HL-60 (cell line): ENCODE data around the gene HIVEP1.

Experiments used
- GABPA ChIP-seq: IDR thresholded peaks from 2 replicates; pipeline ENCODE4 v1.6.1; 2012; ENCODE audit warnings: low read depth
- POLR2AphosphoS5 ChIP-seq: IDR thresholded peaks from 2 replicates; pipeline ENCODE4 v1.6.1; 2012; ENCODE audit warnings: low read depth
- TF ChIP-seq, protein P1 (sequence below): IDR thresholded peaks from one replicate; pipeline ENCODE4 v1.5.1; 2011; ENCODE audit warnings: low read length, control low read depth, inconsistent platforms; ENCODE audit not compliant: insufficient read depth

DNA sequence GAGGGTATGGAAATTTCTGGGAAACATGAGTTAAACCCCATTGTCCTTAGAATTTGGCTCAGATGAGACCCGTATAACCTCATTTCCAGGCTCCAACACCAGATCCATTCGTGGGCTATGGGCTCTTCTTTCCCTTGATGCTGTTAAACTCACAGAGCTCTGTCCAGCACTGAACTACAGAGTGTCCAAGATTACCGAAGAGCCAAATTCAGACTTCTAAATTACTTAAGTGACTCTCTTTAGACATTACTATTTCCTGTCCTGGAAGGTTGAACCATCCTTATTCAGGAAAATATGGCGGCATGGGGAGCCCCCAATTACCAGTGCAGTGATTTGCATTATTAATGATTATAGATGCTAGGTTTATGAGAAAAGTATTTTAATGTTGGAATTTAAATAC lies 153.2 kb downstream of the HIVEP1 start:
- TF ChIP-seq, protein P1, sequence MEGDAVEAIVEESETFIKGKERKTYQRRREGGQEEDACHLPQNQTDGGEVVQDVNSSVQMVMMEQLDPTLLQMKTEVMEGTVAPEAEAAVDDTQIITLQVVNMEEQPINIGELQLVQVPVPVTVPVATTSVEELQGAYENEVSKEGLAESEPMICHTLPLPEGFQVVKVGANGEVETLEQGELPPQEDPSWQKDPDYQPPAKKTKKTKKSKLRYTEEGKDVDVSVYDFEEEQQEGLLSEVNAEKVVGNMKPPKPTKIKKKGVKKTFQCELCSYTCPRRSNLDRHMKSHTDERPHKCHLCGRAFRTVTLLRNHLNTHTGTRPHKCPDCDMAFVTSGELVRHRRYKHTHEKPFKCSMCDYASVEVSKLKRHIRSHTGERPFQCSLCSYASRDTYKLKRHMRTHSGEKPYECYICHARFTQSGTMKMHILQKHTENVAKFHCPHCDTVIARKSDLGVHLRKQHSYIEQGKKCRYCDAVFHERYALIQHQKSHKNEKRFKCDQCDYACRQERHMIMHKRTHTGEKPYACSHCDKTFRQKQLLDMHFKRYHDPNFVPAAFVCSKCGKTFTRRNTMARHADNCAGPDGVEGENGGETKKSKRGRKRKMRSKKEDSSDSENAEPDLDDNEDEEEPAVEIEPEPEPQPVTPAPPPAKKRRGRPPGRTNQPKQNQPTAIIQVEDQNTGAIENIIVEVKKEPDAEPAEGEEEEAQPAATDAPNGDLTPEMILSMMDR, result no peak
- no peak for TF ChIP-seq GABPA
- TF ChIP-seq POLR2AphosphoS5, result no peak
